KMS-11 (cell line): Measurements from ENCODE around the gene EFR3B.
"Not testable (repeated sequence)": the region's sequence is repeated elsewhere in the genome, so short reads cannot be mapped to it uniquely, and the experiment has no call there.

Source experiments
- H2AFZ ChIP-seq: fragments of 200-600 bp; sonication (generic); 2 replicates; pipeline ENCODE4 v1.6.1; 2016; ENCODE audit warnings: antibody characterized with exemption, mixed run types, low read depth
- H3K27ac ChIP-seq: fragments of 200-600 bp; sonication (generic); 2 replicates; pipeline ENCODE4 v1.6.1; 2016; ENCODE audit warnings: mild to moderate bottlenecking, mixed run types
- H3K27me3 ChIP-seq: fragments of 200-600 bp; sonication (generic); 2 replicates; pipeline ENCODE4 v1.6.1; 2017; ENCODE audit warnings: mild to moderate bottlenecking, low read depth, mixed run types, moderate library complexity; ENCODE audit not compliant: insufficient read depth
- H3K36me3 ChIP-seq: fragments of 200-600 bp; sonication (generic); 2 replicates; pipeline ENCODE4 v1.6.1; 2017; ENCODE audit warnings: mild to moderate bottlenecking, mixed run types; ENCODE audit not compliant: insufficient read depth
- H3K4me1 ChIP-seq: fragments of 200-600 bp; sonication (generic); 2 replicates; pipeline ENCODE4 v1.6.1; 2016; ENCODE audit warnings: mild to moderate bottlenecking, low read depth, mixed run types; ENCODE audit not compliant: poor library complexity, severe bottlenecking
- H3K4me2 ChIP-seq: fragments of 200-600 bp; sonication (generic); 2 replicates; pipeline ENCODE4 v1.7.0; 2016; ENCODE audit warnings: mild to moderate bottlenecking, mixed run types
- H3K4me3 ChIP-seq: fragments of 200-600 bp; sonication (generic); IDR thresholded peaks from 2 replicates; pipeline ENCODE4 v1.6.1; 2017; ENCODE audit warnings: low read depth, low read length, mixed read lengths; ENCODE audit not compliant: insufficient read depth
- H3K79me2 ChIP-seq: fragments of 200-600 bp; sonication (generic); 2 replicates; pipeline ENCODE4 v1.6.1; 2016; ENCODE audit warnings: low read depth, mixed run types; ENCODE audit not compliant: insufficient read depth
- H3K9ac ChIP-seq: fragments of 200-600 bp; sonication (generic); 2 replicates; pipeline ENCODE4 v1.6.1; 2016; ENCODE audit warnings: mild to moderate bottlenecking, mixed run types
- H4K20me1 ChIP-seq: fragments of 200-600 bp; sonication (generic); 2 replicates; pipeline ENCODE4 v1.6.1; 2016; ENCODE audit warnings: mild to moderate bottlenecking, mixed run types; ENCODE audit not compliant: insufficient read depth
- CTCF ChIP-seq: fragments of 200-600 bp; sonication (generic); conservative IDR thresholded peaks from 2 replicates; pipeline ENCODE4 v1.6.1; 2017; ENCODE audit warnings: low read depth, mild to moderate bottlenecking, antibody characterized with exemption, low read length, moderate library complexity, mixed read lengths

EFR3B gene

DNA sequence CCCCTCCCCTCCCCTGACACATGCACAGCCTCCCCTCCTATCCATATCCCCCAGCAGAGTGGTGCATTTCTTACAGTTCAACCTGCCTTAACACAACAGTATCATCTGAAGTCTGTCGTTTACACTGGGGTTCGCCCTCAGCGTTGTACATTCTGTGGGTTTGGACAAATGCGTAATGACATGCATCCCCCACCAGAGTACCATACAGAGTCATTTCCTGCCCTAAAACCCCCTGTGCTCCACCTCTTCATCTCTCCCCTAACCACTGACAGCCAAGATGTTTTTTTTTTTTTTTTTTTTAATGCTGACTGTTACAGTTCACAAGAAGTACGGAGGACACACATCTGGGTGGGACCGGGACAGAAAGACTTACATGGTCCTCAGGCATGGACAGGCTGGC is 103.9 kb downstream of the EFR3B start:
- Histone ChIP-seq H3K4me3 (no peak overlapping the region), H3K27me3 (no peaks in the 10 kb centered on the region), H3K79me2 (no peaks in the 10 kb centered on the region), H3K36me3 (no peaks in the 10 kb centered on the region), H4K20me1 (no peaks in the 10 kb centered on the region), H3K9ac (no peak overlapping the region), H3K4me1 (no peaks in the 10 kb centered on the region), H3K27ac (no peak overlapping the region), H3K4me2 (no peak overlapping the region), H2AFZ (no peak overlapping the region)
- TF ChIP-seq CTCF = no peak

DNA sequence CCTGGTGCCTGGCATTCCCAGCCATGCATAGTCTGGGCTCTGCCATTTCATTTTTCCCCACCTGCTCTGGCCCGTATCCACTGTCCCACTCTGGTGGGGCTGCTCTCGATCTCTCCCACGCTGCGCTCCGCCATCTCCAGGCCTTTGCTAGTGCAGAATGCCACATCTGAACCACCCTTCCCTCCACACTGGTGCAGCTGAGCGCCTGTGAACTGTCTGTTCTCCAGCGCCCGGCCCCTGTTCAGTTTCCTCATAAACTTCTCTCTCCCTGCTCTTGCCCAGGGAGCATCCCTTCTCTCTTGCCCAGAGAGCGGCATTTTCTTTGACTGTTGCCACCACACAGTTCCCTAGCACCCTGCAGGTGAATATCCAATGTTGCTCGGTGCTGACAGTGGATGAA is 105.0 kb downstream of the EFR3B start:
- Histone ChIP-seq H4K20me1 (no peaks in the 10 kb centered on the region), H3K9ac (no peak overlapping the region), H3K4me1 (no peaks in the 10 kb centered on the region), H3K27me3 (no peaks in the 10 kb centered on the region), H3K27ac (no peak overlapping the region), H3K79me2 (no peaks in the 10 kb centered on the region), H2AFZ (no peak overlapping the region), H3K36me3 (no peaks in the 10 kb centered on the region), H3K4me2 (no peak overlapping the region), H3K4me3 (no peak overlapping the region)
- no peak for TF ChIP-seq CTCF

GRCh38 chr2:25149646-25150045 is 107.8 kb downstream of the EFR3B start:
- H3K27me3 ChIP-seq = no peaks in the 10 kb centered on the region
- no peak overlapping the region for H3K27ac ChIP-seq
- H2AFZ ChIP-seq = no peak overlapping the region
- H3K36me3 ChIP-seq = no peaks in the 10 kb centered on the region
- TF ChIP-seq CTCF = no peak
- no peaks in the 10 kb centered on the region for H3K79me2 ChIP-seq
- no peaks in the 10 kb centered on the region for H4K20me1 ChIP-seq
- H3K4me2 ChIP-seq = no peak overlapping the region
- H3K4me1 ChIP-seq = no peaks in the 10 kb centered on the region
- no peak overlapping the region for H3K9ac ChIP-seq
- H3K4me3 ChIP-seq = no peak overlapping the region

GRCh38 chr2:25150993-25151392 is 109.1 kb downstream of the EFR3B start:
- H3K4me2 ChIP-seq, H4K20me1 ChIP-seq: not testable (repeated sequence)

GRCh38 chr2:25151718-25152117 is 109.8 kb downstream of the EFR3B start:
- H3K4me3 ChIP-seq = no peak overlapping the region
- no peaks in the 10 kb centered on the region for H3K4me1 ChIP-seq
- H3K36me3 ChIP-seq = no peaks in the 10 kb centered on the region
- H3K4me2 ChIP-seq = no peak overlapping the region
- no peaks in the 10 kb centered on the region for H3K27me3 ChIP-seq
- TF ChIP-seq CTCF = no peak
- no peak overlapping the region for H3K9ac ChIP-seq
- H3K27ac ChIP-seq = no peak overlapping the region
- no peaks in the 10 kb centered on the region for H4K20me1 ChIP-seq
- no peak overlapping the region for H2AFZ ChIP-seq
- H3K79me2 ChIP-seq = no peaks in the 10 kb centered on the region

More at GRCh38 chr2:25150993-25151392, 109.1 kb downstream of the EFR3B start:
- H3K36me3 ChIP-seq, H2AFZ ChIP-seq, H3K4me3 ChIP-seq, H3K4me1 ChIP-seq, H3K79me2 ChIP-seq, H3K9ac ChIP-seq, H3K27ac ChIP-seq, H3K27me3 ChIP-seq: not testable (repeated sequence)
